ENCODE data around the gene PPARD.

Gene PPARD

GRCh38 chr6:35473075-35473849 is 130.9 kb downstream of the PPARD start:
- H3K4me1 ChIP-seq (ENCODE audit: insufficient read depth, low read length), result peaks cover 15% of the 10 kb centered on the region
- no peaks in the 10 kb centered on the region for H3K9me3 ChIP-seq (ENCODE audit: control insufficient read depth, insufficient read depth, low read length)
- no peak overlapping the region for H3K9ac ChIP-seq (ENCODE audit: low read depth, low read length)
- peaks cover 36% of the 10 kb centered on the region for H3K36me3 ChIP-seq (ENCODE audit: insufficient read depth, low read length)

GRCh38 chr6:35473850-35474130 is 131.4 kb downstream of the PPARD start:
- Histone ChIP-seq H3K36me3 (ENCODE audit: insufficient read depth, low read length) (peaks cover 34% of the 10 kb centered on the region), H3K9ac (ENCODE audit: low read depth, low read length) (no peak overlapping the region), H3K4me1 (ENCODE audit: insufficient read depth, low read length) (peaks cover 15% of the 10 kb centered on the region), H3K9me3 (ENCODE audit: control insufficient read depth, insufficient read depth, low read length) (no peaks in the 10 kb centered on the region)

GRCh38 chr6:35474131-35474941 is 132.0 kb downstream of the PPARD start:
- peaks cover 29% of the 10 kb centered on the region for H3K36me3 ChIP-seq (ENCODE audit: insufficient read depth, low read length)
- H3K9me3 ChIP-seq (ENCODE audit: control insufficient read depth, insufficient read depth, low read length), result no peaks in the 10 kb centered on the region
- no peak overlapping the region for H3K9ac ChIP-seq (ENCODE audit: low read depth, low read length)
- H3K4me1 ChIP-seq (ENCODE audit: insufficient read depth, low read length), result peaks cover 15% of the 10 kb centered on the region

GRCh38 chr6:35474942-35475570 is 132.7 kb downstream of the PPARD start:
- Histone ChIP-seq H3K9me3 (ENCODE audit: control insufficient read depth, insufficient read depth, low read length) (no peaks in the 10 kb centered on the region), H3K4me1 (ENCODE audit: insufficient read depth, low read length) (peaks cover 14% of the 10 kb centered on the region), H3K9ac (ENCODE audit: low read depth, low read length) (no peak overlapping the region), H3K36me3 (ENCODE audit: insufficient read depth, low read length) (peaks cover 22% of the 10 kb centered on the region)

- no peak overlapping the region for H3K9ac ChIP-seq (ENCODE audit: low read depth, low read length)
- no peaks in the 10 kb centered on the region for H3K9me3 ChIP-seq (ENCODE audit: control insufficient read depth, insufficient read depth, low read length)
- H3K4me1 ChIP-seq (ENCODE audit: insufficient read depth, low read length), result peaks cover 10% of the 10 kb centered on the region
- H3K36me3 ChIP-seq (ENCODE audit: insufficient read depth, low read length), result peaks cover 17% of the 10 kb centered on the region
Observed at GRCh38 chr6:35475573-35475972, 133.2 kb downstream of the PPARD start.

- Histone ChIP-seq H3K9ac (ENCODE audit: low read depth, low read length) (no peak overlapping the region), H3K36me3 (ENCODE audit: insufficient read depth, low read length) (peaks cover 13% of the 10 kb centered on the region), H3K9me3 (ENCODE audit: control insufficient read depth, insufficient read depth, low read length) (no peaks in the 10 kb centered on the region), H3K4me1 (ENCODE audit: insufficient read depth, low read length) (peaks cover 6% of the 10 kb centered on the region)
Observed at GRCh38 chr6:35476004-35476403, 133.6 kb downstream of the PPARD start.

GRCh38 chr6:35477028-35477427 is 134.7 kb downstream of the PPARD start:
- H3K9me3 ChIP-seq (ENCODE audit: control insufficient read depth, insufficient read depth, low read length), result no peaks in the 10 kb centered on the region
- H3K4me1 ChIP-seq (ENCODE audit: insufficient read depth, low read length), result peaks cover 1% of the 10 kb centered on the region
- H3K9ac ChIP-seq (ENCODE audit: low read depth, low read length), result no peak overlapping the region
- H3K36me3 ChIP-seq (ENCODE audit: insufficient read depth, low read length), result peaks cover 8% of the 10 kb centered on the region
